Sigmoid colon (tissue), 3 donors: ENCODE measurements around the gene AK5.

Experiments
- CTCF ChIP-seq, 4 experiments: fragments of 450-650 bp in 3 of 4; fragments of 200-600 bp in 1 of 4; IDR thresholded peaks; one replicate each; pipeline ENCODE4 v1.5.1; 2016 to 2019; ENCODE audit warnings: antibody characterized with exemption in 4 of 4, mild to moderate bottlenecking in 3 of 4, moderate library complexity in 2 of 4
- POLR2A ChIP-seq, 2 donors: fragments of 450-650 bp; IDR thresholded peaks; one replicate each; pipeline ENCODE4 v1.6.1; 2016; ENCODE audit warnings: antibody characterized with exemption in 2 of 2, mild to moderate bottlenecking in 2 of 2, moderate library complexity in 2 of 2

GRCh38 chr1:77590651-77591050 lies 308.8 kb downstream of the AK5 start:
- TF ChIP-seq CTCF (IDR thresholded peaks at IDR 0.05), result no peak
- no peak for TF ChIP-seq POLR2A (IDR thresholded peaks at IDR 0.05)
